IMR-90 (cell line): ENCODE measurements around the gene MECP2.

Source experiments
- BHLHE40 ChIP-seq: fragments of 150-350 bp; IDR thresholded peaks from 2 replicates; pipeline ENCODE4 v1.6.1; 2016; ENCODE audit warnings: mild to moderate bottlenecking, low read depth, low read length
- CHD1 ChIP-seq: IDR thresholded peaks from 2 replicates; pipeline ENCODE4 v1.6.1; 2012; ENCODE audit warnings: low read depth, low read length, improper control_type of control experiment
- CTCF ChIP-seq: conservative IDR thresholded peaks from 2 replicates; pipeline ENCODE4 v1.5.1; 2012; ENCODE audit warnings: mild to moderate bottlenecking, low read depth, low read length, improper control_type of control experiment
- MAFK ChIP-seq: IDR thresholded peaks from 2 replicates; pipeline ENCODE4 v1.6.1; 2012; ENCODE audit warnings: low read depth, low read length, improper control_type of control experiment
- MXI1 ChIP-seq: IDR thresholded peaks from 2 replicates; pipeline ENCODE4 v1.6.1; 2012; ENCODE audit warnings: low read depth, mild to moderate bottlenecking, low read length, moderate library complexity, borderline replicate concordance
- NFE2L2 ChIP-seq: fragments of 150-350 bp; IDR thresholded peaks from 2 replicates; pipeline ENCODE4 v1.6.1; 2016; ENCODE audit warnings: low read depth, mild to moderate bottlenecking, low read length
- POLR2A ChIP-seq: IDR thresholded peaks from 2 replicates; pipeline ENCODE4 v1.6.1; 2012; ENCODE audit warnings: mild to moderate bottlenecking, low read depth, low read length

DNA sequence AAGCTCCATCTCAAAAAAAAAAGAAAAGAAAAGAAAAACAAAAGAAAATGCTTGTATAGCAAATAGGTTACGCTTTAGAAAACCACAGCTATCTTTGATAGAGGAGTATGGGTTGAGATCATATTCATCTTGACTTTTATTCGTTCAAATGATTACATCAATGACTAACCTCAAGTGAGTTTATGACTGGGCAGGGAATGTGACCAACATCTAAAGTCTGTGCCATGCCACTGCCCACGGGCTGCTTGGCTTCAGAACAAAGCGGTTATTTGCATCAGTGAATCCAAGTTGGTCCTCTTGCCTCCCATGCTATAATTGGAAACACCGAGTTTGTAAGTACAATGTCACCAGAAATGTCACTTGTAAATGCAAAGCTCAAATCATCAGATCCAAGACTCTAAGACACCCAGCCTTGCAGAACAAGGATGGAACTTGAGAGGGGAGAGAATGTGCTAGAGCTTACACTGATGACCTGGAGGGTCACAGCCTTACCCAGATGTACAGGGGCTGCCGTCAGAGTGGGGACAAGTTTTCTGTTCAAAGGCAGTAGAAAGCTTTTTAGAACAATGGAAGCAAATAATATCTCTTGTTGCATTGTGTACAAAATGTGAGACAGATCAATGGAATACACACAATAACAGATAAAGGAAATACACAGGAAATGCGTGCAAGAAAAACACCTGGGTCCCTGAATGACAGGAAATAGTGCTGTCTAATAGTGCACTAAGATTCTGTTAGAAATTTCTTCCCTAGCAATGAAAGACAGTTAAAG lies 38.1 kb upstream of the MECP2 start:
- TF ChIP-seq CTCF, result no peak
- TF ChIP-seq CHD1, result no peak
- no peak for TF ChIP-seq BHLHE40
- no peak for TF ChIP-seq POLR2A
- TF ChIP-seq NFE2L2, result no peak
- TF ChIP-seq MXI1, result no peak
- no peak for TF ChIP-seq MAFK
